MM.1S (cell line): ENCODE results near the gene PELO.

Experiments used
- CTCF ChIP-seq: fragments of 300-600 bp; sonication (generic); IDR thresholded peaks from 2 replicates; pipeline ENCODE4 v1.5.1; 2016; ENCODE audit warnings: antibody characterized with exemption, low read length, mixed read lengths
- EZH2 ChIP-seq: fragments of 300-600 bp; sonication (generic); optimal IDR thresholded peaks from 2 replicates; pipeline ENCODE3; 2017; ENCODE audit warnings: low read depth, mild to moderate bottlenecking, antibody characterized with exemption, low read length, mixed read lengths
- EZH2phosphoT487 ChIP-seq: fragments of 300-600 bp; sonication (generic); IDR thresholded peaks from 2 replicates; pipeline ENCODE4 v1.6.1; 2018; ENCODE audit warnings: antibody characterized with exemption, low read length

- no peak for TF ChIP-seq CTCF
- no peak for TF ChIP-seq EZH2phosphoT487
- no peak for TF ChIP-seq EZH2
Observed at GRCh38 chr5:52769061-52769460, 18.7 kb upstream of the PELO start.
